Inflammatory macrophage treated with lipopolysaccharide for 1 hour (primary cell): Measurements from ENCODE around the gene AK3.

Experiments used
- DNase-seq, 2 donors: peaks; one replicate each; pipeline ENCODE4 v3.0.0-alpha.2; 2020 to 2022

AK3 gene

DNA sequence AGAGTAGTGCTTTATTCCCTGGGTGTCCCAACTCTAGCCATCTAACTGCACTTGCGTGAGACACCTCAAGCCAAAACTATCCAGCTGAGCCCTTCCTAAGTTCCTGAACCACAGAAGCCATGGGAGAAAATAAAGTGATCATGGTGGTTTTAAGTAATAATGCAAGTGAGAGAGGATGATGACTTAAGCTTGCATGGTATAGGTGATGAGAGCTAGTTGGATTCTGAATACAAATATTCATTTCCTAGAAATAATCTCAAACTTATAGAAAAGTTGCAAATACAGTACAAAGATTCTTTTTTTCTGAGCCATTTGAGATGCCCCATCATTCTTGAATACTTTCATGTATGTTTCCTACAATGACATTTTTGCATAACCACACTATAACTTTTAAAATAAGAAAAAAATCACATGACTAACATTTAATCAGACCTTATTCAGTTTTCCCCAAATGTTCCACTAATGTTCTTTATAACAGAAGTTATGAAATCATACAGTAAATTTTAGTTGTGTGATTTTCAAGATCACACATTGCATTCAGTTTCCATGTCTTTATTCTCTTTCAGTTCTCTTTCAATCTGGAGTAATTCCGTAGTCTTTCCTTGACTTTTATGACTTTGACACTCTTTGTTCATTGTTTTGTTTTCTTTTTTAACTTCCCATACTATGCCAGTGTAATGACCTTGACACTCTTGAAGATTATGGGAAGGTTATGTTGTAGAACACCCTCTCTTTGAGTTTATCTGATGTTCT is 5.5 kb upstream of the AK3 start:
- DNase-seq, result no peak

DNA sequence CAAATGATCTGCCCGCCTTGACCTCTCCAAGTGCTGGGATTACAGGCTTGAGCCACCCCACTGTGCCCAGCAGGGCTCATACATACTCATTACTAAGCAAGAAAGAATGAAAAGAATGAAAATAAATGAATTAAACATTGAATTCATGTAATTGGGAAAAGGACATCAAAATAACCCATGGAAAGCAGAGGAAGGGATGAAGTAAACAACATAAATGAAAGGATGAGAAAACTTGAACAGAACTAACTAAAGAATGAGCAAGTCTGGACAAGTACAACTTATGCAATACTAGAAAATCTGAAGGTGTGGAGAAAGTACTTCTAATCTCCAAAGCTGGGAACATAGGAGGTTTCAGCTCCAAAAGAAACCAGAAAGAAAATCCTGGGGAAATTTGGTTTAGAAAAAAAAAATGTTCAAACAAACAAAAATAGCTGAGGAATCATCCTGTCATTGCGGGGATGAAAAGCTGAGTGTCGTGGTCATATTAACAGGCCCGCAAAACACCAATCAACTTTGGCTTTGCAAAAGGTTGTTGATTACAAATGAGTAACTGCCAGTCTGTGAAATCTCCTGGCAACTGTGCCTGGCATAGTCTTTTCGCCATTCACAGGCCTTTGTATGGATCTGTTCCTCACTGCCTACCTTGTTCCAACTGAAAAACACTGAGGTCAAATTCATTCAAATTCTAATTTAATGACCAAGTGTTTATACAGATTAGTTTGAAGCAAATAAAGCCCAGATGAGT is 2.3 kb upstream of the AK3 start:
- DNase-seq, result peak; percentile 35 to 77

DNA sequence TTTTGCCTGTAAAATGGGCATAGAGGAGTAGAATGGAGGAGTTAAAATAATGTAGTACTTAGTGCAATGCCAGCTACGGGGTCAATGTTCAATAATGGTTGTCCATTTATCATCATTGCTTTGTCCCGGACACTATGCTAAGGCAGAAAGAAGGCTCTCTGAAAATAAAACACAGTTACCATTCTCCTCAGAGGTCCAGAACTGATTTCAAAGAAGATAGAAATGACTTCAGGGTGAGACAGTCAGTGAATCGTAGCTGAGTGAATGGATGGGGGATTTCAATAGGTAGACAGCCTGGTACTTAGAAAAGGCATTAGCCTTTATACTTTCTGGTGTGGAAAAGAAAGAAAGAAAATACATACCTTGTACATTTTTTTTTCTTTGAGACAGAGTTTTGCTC is 1.2 kb upstream of the AK3 start:
- DNase-seq, result no peak

DNA sequence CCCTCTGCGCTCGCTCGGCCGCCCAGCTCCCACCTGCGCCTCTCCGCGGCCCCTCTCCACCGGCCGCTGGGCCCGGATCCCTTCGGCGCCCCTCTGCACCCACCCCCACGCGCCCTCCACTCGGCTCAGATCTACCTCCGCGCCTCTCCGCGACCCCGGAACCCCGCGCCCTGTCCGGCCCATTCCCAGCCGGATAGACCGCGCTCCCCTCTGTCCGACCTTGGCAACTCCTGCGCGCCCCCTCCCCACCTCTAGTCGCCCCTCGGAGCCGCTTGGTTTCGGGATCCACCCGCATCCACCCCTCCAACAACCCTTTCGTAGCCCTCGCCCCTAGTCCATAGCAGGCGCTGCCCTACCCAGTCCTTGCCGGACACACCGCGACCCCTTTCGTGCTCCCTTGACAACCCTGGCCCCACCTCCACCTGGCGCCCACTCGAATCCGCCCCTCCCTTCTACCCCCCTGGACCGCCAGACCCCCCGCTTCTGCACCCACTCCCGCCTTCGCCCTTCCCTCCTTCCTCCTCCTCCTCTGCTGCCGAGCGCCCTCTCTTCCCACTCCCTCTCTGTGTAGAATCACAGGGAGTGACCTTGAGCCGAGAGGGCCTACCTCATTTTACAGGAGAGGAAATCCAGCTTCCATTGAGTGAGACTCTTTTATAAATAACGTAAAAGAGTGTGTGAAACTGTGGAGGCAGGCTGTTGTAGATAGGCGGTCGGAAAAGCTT is 525 bp upstream of the AK3 start:
- no peak for DNase-seq

DNA sequence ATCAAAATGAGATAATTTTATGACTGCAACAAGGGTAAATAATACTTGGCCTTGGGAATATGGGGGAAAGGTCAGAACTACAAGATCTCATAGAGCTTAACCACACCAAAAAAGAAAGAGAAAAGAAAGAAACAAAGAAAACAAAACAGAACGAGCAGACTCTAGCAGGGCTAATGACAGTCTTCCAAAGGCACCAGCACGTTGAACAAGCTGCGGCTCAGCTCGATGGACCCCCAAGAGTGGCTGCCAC is 689 bp downstream of the AK3 start:
- no peak for DNase-seq

DNA sequence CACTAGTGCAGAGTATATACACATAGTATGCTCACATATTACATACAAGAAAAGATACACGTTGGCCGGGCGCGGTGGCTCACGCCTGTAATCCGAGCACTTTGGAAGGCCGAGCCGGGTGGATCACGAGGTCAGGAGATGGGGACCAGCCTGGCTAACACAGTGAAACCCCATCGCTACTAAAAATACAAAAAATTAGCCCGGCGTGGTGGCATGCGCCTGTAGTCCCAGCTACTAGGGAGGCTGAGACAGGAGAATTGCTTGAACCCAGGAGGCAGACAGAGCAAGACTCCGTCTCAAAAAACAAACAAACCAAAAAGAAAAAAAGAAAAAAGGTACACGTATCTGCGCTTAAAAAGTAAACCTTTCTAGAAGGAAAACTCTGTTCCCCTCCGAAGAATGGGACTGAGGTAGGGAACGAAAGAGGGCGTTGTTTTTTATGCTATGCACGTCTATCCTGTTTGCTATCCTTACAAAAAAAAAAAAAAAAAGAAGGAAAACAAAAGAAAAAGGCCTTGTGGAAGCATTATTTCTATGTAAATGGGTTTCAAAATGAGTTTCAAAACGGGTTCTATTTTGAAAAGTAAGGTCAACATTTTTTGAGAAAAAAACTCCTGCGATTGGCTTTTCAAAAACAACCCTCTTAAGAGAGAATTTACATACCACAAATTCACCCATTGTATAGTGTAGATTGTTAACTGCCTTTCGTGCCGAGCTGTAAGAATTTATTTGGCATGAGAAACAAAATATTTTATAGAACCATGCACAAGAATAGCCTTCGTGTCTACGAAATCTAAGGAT is 1.2 kb downstream of the AK3 start:
- DNase-seq, result no peak

DNA sequence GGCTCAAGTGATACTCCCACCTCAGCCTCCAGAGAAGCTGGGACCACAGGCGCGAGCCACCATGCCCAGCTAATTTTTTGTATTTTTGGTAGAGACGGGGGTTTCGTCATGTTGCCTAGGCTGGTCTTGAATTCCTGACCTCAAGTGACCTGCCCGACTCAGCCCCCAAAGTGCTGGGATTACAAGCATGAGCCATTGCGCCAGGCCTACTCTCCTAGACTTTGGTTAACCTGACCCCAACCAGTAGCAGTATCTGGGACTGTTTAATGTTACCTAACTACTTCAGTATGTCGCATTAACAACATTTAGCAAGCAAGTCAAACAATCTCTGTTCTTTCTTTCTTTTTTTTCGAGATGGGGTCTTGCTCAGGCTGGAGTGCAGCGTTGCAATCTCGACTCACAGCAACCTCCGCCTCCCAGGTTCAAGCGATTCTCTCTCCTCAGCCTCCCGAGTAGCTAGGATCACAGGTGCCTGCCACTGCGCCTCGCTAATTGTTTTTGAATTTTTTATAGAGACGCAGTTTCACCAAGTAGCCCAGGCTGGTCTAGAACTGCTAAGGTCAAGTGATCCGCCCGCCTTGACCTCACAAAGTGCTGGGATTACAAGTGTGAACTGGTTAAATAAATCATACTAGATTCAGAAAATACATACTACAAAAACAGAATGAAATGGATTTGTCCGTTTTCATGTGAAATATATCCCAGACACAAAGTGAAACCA is 2.0 kb downstream of the AK3 start:
- no peak for DNase-seq

DNA sequence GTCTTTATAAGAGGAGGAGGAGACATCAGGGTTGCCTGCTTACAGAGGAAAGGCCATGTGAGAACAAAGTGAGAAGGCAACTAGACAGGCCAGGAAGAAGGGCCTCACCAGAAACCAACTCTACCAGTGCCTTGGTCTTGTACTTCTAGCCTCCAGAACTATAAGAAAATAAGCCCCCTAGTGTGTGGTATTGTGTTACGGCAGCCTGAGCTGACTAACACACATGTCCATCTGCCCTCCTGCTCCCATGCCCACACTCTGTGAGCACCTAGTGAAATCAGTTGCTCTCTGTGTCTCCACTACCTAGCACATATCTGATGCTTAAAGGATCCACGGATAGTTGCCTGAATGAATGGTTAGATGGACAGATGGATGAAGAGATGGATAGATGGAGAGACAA is 6.9 kb downstream of the AK3 start:
- DNase-seq, result no peak

DNA sequence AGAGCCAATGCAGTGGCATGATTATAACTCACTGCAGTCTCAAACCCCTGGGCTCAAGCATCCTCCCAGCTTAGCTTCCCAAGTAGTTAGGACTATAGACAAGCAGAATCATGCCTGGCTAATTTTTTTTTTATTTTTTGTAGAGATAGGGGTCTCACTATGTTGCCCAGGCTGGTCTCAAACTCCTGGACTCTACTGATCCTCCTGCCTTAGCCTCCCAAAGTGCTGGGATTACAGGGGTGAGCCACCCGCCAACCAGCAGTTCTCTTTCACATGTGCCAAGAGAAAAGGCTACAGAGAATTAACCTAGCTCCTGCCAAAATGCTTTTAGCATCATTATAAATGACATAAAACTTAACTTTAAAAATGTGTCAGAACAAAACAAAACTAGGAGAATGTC is 8.1 kb downstream of the AK3 start:
- DNase-seq, result no peak

DNA sequence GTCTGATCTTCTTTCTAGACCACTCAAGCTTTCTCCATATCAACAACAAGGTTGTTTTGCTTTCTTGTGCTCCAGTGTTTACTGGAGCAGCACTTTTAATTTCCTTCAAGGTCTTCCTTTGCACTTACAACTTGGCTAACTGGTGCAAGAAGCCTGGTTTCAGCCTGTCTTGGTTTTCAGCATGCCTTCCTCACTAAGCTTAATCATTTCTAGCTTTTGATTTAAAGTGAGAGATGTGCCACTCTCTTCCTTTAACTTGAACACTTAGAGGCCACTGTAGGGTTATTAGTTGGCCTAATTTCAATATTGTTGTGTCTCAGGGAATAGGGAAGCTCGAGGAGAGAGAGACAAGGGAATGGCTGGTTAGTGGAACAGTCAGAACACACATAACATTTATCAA is 13.4 kb downstream of the AK3 start:
- DNase-seq, result no peak

DNA sequence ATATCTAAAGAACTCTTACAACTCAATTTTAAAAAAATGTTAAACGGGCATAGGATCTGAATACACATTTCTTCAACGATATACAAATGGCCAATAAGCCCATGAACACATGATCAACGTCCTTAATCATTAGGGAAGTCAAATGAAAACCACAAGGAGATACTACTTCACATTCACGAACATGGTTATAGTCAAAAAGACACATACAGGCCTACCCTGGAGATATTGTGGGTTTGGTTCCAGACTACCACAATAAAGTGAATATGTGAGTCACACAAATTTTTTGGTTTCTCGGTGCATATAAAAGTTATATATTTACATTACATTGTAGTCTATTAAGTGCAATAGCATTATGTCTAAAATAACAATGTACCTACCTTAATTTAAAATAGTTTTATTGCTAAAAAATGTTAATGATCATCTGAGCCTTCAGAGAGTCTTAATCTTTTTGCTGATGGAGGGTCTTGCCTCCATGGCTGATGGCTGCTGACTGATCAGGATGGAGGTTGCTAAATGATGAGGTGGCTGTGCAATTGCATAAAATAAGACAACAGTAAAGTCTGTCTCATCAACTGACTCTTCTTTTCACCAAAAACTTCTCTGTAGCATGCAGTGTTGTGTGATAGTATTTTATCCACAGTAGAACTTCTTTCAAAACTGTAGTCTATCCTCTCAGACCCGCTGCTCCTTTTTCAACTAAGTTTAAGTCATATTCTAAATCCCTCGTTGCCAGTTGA is 15.1 kb downstream of the AK3 start:
- DNase-seq, result no peak

DNA sequence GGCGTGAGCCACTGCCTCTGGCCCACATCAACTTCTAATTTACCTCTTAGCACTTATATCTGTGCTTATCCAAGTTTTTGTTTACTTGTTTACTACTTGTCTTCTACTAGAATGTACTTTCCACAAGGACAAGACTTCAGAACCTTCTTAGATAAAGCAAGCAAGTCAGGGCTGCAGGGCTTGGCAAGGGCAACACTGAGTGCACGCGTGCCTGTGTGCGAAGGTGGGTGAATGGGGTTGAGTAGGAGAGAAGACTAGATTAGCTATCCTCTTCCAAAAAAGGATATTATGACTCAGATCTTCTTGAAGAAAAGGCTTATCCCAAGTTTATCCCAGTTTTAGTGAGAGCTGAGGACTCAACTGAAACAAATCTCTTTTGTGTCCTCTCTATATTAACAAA is 19.3 kb downstream of the AK3 start:
- DNase-seq, result no peak

DNA sequence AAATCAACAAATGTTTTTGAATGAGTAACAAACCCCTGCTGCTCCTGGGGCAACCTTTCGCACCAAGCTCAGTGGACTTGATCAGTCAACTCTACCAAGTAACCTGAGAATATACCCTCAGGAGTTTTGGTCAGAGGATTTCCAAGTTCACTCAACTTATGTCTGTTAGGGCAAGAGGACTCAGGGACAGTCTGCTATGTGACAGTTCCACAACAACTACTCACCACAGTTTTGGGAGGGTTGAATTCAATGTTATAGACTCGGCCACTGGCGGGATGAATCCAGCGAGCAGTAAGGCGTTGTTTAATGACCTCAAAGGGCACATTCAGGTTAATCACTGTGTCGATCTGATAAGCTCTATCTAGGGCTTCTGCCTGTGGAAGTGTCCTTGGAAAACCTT is 22.1 kb downstream of the AK3 start:
- DNase-seq, result no peak

DNA sequence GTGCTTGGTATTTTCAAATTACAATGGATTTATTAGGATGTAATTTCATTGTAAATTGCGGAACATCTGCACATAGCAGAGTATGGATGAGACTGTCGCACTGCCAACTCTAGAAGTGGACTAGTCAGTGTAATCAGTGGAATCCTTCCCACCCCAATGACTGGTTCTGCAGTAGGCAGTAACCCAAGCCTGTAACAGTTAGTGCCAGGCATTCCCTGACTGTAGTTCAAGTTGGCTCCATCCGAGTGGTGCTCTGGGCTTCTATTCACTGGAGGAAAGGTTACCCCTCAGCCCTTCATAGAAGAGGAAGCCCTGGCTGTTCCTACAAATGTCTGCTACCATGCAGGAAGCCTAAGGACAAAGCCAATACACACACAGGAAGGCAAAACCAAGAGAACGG is 23.2 kb downstream of the AK3 start:
- no peak for DNase-seq

DNA sequence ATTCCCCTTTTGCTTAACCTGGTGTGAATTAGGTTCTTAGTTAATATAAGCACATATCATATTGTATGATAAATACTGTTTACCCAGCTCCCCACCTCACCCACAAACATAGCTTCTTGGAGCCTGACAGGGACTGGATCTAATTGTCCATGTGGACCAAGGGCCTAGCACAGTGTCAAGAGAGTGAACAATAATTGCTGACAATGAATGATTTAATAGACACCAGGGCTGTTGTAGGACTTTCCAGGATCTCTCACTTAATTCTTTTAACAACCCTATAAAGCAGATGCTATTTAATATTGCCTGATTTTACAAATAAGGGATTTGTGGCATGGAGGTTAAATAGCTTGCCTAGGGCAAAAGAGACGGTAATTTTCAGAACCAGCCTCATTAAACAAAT is 24.8 kb downstream of the AK3 start:
- no peak for DNase-seq

DNA sequence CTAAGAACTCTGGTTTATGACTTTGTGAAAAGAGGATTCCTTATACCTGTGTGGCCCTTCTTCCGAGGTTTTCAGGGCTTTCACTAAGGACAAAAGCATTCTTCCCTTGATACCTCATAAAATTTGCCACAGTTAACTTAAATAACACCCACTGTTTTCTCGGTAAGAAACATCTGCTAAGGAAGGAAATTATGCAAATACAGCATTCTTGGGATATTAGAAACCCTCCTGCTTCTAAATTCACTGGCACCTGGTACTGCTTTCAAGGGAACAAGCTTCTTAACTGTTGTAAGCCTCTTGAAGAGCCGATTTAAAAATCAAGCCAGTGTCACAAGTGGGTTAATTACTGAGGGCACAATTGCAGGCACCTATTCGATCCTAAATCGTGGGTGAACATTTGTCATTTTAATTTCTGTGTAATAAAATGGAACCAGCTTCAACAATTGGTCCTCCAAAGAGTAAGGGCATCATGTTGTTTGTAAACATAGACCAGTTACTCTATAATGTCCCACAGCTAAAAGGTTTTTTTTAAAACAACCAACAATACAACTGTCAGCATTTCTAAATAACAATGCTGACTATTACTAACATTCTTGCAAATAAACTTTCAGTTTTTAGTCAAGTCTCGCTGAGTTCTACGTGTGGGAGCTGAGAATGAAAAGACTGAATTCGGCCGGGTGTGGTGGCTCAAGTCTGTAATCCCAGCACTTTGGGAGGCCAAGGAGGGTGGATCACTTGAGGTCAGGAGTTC is 26.6 kb downstream of the AK3 start:
- no peak for DNase-seq

DNA sequence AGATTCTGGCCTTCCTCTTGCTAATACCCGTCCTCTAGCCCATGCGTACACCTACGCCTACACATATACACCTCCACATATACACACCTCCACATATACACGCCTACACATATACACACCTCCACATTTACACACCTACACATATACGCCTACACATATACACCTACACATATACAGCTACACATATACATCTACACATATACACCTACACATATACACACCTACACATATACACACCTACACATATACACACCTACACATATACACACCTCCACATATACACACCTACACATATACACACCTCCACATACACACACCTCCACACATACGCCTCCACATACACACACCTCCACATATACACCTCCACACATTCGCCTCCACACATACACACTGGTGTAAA is 27.2 kb downstream of the AK3 start:
- DNase-seq, result peak in 1 of 2 donors; percentile 17

DNA sequence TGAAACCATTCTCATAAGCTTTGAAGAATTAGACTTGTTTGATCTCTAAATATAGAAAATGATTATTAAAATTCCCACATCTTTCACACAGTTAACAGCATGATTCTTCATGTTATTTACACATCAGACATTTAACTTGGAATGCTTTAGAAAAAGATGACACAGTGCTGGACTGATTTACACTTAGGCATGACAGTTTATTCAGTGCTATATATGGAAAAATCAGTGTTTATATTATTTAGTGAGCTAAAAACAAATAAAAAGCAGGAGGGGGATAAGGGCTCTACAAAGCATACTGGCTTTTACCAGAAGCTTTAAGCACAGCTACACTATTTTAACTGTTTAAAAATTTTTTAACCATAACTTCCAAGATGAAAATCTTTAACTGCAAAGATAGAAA is 31.6 kb downstream of the AK3 start:
- no peak for DNase-seq

DNA sequence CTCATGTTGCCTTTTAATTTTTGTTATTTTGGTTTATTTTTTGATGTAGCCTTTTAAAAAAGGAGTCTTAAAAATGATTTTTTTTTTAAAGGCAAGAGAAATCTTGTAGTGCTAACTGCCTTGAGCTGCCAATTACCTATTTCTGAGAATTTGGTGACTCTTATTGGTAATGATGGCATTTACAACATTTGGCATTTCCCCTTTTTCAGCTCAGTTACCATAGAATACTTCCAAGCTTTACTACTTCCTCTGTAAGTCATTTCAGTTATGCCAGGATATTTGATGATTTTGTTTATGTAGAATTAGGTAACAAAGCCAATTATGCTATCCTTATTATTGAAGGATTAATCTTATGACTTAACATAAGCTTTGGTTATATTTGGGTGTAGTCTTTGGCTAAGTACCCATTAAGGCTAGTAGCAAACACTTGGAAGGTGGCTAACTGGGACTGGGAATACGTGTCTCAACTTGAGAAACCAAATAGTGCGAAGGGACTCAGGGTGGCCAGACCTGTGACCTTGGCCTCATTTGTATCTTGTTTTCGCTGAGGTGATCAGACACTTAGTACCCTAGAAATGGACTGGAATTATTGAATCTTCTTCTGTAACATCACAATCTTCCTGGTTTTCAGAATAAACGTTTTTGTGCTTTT is 33.9 kb downstream of the AK3 start:
- DNase-seq, result peak; percentile 23 to 56

DNA sequence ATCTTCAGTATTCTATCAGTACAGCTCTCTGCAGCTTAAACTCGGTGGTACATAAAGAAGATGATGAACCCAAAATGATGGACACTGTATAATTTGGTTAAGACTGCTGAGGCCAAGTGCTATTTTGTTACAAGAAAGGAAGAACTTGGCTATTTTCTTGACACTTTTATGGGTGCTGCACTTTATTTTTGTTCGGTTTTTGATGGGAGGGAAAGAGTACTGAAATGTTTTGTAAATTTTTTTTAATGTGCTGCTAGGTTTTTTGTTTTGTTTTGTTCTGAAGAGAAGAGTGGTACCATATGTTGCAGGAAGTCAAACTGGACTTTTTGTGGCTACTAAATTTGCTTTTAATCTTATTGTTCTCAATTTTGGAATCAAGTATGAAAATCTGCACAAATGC is 35.0 kb downstream of the AK3 start:
- DNase-seq, result no peak

DNA sequence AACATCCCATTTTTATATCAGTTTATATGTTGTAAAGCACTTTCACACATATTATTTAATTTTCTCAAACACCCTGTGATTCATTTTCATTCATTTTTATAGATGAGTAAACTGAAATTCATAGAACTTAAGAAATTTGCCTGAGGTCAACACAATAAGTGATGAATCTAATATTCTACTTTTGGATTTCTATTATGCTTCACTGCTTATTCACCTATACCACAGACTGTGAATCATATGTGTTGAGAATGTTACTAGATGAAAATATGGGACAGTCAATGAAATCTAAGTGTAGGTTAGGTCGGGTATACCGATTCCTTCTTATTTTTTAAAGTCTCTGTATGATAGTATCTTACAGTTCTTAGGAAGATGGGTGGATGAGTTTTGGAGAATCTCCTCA is 36.9 kb downstream of the AK3 start:
- DNase-seq, result no peak
